A673 (cell line): ENCODE measurements around the gene SLC35F1.

ENCODE experiments used
- EZH2 ChIP-seq: fragments of 200-600 bp; sonication (generic); IDR thresholded peaks from 2 replicates; pipeline ENCODE4 v1.6.1; 2017; ENCODE audit warnings: borderline replicate concordance, low read depth, mild to moderate bottlenecking, mixed read lengths, antibody characterized with exemption, low read length; ENCODE audit not compliant: poor library complexity, severe bottlenecking
- TF ChIP-seq, protein P1 (sequence below): fragments of 300-800, 200-600 bp; sonication (generic); conservative IDR thresholded peaks from 2 replicates; pipeline ENCODE4 v1.5.1; 2017; ENCODE audit warnings: low read depth, mild to moderate bottlenecking, antibody characterized with exemption, low read length, moderate library complexity, mixed read lengths

DNA sequence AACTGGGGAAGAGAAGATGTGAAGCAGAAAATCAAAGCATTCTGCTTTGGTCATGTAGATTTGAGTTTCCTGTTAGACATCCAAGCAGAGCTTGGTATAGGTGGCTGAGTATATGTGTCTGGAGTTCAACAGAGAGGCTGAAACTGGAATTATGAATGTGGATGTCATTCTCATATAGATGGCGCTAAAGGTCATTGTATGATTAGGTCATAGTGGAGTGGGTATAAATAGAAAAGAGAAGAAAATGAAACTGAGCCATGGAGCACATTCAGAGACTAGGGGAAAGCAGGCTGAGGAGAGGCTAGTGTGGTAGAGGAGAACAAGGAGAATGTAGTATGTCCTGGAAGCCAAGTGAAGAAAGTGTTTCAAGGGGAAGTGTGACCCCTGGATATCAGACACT lies 345.4 kb downstream of the SLC35F1 start:
- TF ChIP-seq EZH2: no peak
- TF ChIP-seq, protein P1, sequence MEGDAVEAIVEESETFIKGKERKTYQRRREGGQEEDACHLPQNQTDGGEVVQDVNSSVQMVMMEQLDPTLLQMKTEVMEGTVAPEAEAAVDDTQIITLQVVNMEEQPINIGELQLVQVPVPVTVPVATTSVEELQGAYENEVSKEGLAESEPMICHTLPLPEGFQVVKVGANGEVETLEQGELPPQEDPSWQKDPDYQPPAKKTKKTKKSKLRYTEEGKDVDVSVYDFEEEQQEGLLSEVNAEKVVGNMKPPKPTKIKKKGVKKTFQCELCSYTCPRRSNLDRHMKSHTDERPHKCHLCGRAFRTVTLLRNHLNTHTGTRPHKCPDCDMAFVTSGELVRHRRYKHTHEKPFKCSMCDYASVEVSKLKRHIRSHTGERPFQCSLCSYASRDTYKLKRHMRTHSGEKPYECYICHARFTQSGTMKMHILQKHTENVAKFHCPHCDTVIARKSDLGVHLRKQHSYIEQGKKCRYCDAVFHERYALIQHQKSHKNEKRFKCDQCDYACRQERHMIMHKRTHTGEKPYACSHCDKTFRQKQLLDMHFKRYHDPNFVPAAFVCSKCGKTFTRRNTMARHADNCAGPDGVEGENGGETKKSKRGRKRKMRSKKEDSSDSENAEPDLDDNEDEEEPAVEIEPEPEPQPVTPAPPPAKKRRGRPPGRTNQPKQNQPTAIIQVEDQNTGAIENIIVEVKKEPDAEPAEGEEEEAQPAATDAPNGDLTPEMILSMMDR: 0 out of 2 replicates have a peak, but pooled peaks have one; percentile 20
